Stomach (tissue), 9 donors: Measurements from ENCODE around the gene ASH1L. TPM values are rescaled to one million over a fixed set of nuclear protein-coding genes. Genes with fewer than 3 reads are reported as not detected.
A peak's percentile ranks its signal among the peaks of the same experiment; 100 is the strongest.
"Not testable (repeated sequence)": the region's sequence is repeated elsewhere in the genome, so short reads cannot be mapped to it uniquely, and the experiment has no call there.

Experiments
- DNase-seq, 2 donors: peaks; one replicate each; pipeline versions ENCODE4 v3.0.0 to v3.0.0-alpha.2; 2013 to 2019
- H3K27ac ChIP-seq, 5 donors: fragments of 200-600 bp in 4 of 5; sonication (generic) in 4 of 5; one replicate each; pipeline ENCODE4 v1.5.1; 2013 to 2019; ENCODE audit warnings: mild to moderate bottlenecking in 1 of 5, moderate library complexity in 1 of 5
- H3K27me3 ChIP-seq, 3 donors: fragments of 200-600 bp; sonication (generic); one replicate each; pipeline ENCODE4 v1.5.1; 2017 to 2019; ENCODE audit warnings: mixed run types in 1 of 3
- H3K36me3 ChIP-seq, 4 donors: fragments of 200-600 bp; sonication (generic); 1 replicate in 3 of 4; 2 replicates in 1 of 4; pipeline ENCODE4 v1.5.1; 2016 to 2019
- H3K4me1 ChIP-seq, 4 donors: fragments of 200-600 bp; sonication (generic); one replicate each; pipeline ENCODE4 v1.5.1; 2016 to 2019
- H3K4me3 ChIP-seq, 4 donors: fragments of 200-600 bp; sonication (generic) in 3 of 4; one replicate each; pipeline ENCODE4 v1.5.1; 2016 to 2019; ENCODE audit warnings: mild to moderate bottlenecking in 1 of 4
- H3K9me3 ChIP-seq, 4 donors: fragments of 200-600 bp; sonication (generic); one replicate each; pipeline ENCODE4 v1.5.1; 2016 to 2019
- CTCF ChIP-seq, 7 experiments: fragments of 450-650 bp in 4 of 7; fragments of 200-600 bp in 3 of 7; sonication (generic) in 3 of 7; IDR thresholded peaks; one replicate each; pipeline ENCODE4 v1.5.1; 2016 to 2019; ENCODE audit warnings: antibody characterized with exemption in 7 of 7, control low read depth in 2 of 7, mild to moderate bottlenecking in 1 of 7
- EP300 ChIP-seq: sonication (generic); formaldehyde crosslinking; IDR thresholded peaks from one replicate; pipeline ENCODE4 v1.6.1; 2017; ENCODE audit warnings: antibody characterized with exemption
- POLR2A ChIP-seq, 4 donors: fragments of 450-650 bp; IDR thresholded peaks; one replicate each; pipeline ENCODE4 v1.6.1; 2016; ENCODE audit warnings: antibody characterized with exemption in 4 of 4, control low read depth in 2 of 4, mild to moderate bottlenecking in 1 of 4, moderate library complexity in 1 of 4
- POLR2AphosphoS5 ChIP-seq, 3 donors: sonication (generic); formaldehyde crosslinking; IDR thresholded peaks; one replicate each; pipeline ENCODE4 v1.6.1; 2016; ENCODE audit warnings: antibody characterized with exemption in 3 of 3
- WGBS, 5 donors: extraction: QIAGEN DNeasy Blood & Tissue Kit in 3 of 5; methylation state at CpG; one replicate each; pipeline versions ENCODE4 v1.1.5 to v1.1.7; 2013 to 2018; 5-methylcytosine and 5-hydroxymethylcytosine counted together
- intact Hi-C: fragments of 100-400 bp; cut with DNase I; formaldehyde crosslinking; loops from one replicate; pipeline ENCODE4 v1.15.1; 2023; ENCODE audit warnings: low total_unique reads
- polyA plus RNA-seq, 3 donors: library from polyadenylated mRNA; stranded (reverse); fragments of 200-250 nt; gene quantifications; one replicate each; pipeline ENCODE4 v1.2.3, GENCODE V29; 2013
- total RNA-seq, 5 donors: library from RNA; depleted of rRNA; stranded (reverse); fragments of >200 nt; gene quantifications; one replicate each; pipeline versions ENCODE4 v1.1.0 to v1.2.3, GENCODE V29; 2014 to 2016
- donor health status: healthy with polysubstance abuse.
- donor health status: Bipolar disorder and iron deficiency.
- donor health status: healthy.

The ASH1L gene
- total and polyA plus RNA-seq, 8 donors, result 3.0 to 69.4 (median 34.3) TPM

GRCh38 chr1:155607708-155608107, 45.1 kb upstream of the ASH1L start:
- H3K36me3 ChIP-seq, result peaks cover 4 to 8% (median 7%) of the 10 kb centered on the region in 4 donors
- no peaks in the 10 kb centered on the region for H3K27me3 ChIP-seq
- no peak overlapping the region for H3K4me3 ChIP-seq
- TF ChIP-seq EP300 (no peak), POLR2A (IDR thresholded peaks at IDR 0.05) (no peak), POLR2AphosphoS5 (IDR thresholded peaks at IDR 0.05) (no peak), CTCF (IDR thresholded peaks at IDR 0.05) (no peak)
- peaks cover 0 to 7% (median 4%) of the 10 kb centered on the region in 4 donors for H3K4me1 ChIP-seq
- 77 to 86% (median 83%) methylated on average over 7 of the region's 7 CpGs for whole genome bisulfite sequencing, 5 donors
- no peaks in the 10 kb centered on the region for H3K9me3 ChIP-seq
- DNase-seq, result no peak
- intact Hi-C loops, result no loop called here
- H3K27ac ChIP-seq, result no peak overlapping the region

- intact Hi-C loops, result loop anchor here (10.0 kb wide), 1 partner anchor 345 kb away; the partner anchor contains the start of gene ENTREP3
- not testable (repeated sequence) for DNase-seq, H3K9me3 ChIP-seq, H3K36me3 ChIP-seq, H3K4me1 ChIP-seq, H3K4me3 ChIP-seq, H3K27ac ChIP-seq, H3K27me3 ChIP-seq
- 24 to 30% (median 29%) methylated on average over 11 to 12 of the region's 12 CpGs for WGBS, 5 donors
Measured at GRCh38 chr1:155599828-155600572, 37.4 kb upstream of the ASH1L start.

GRCh38 chr1:155598842-155599331, 36.3 kb upstream of the ASH1L start:
- H3K9me3 ChIP-seq, result no peaks in the 10 kb centered on the region
- no peaks in the 10 kb centered on the region for H3K36me3 ChIP-seq
- peaks cover 0 to 9% (median 3%) of the 10 kb centered on the region in 4 donors for H3K4me1 ChIP-seq
- 9 to 19% (median 18%) methylated on average over 12 of the region's 12 CpGs for WGBS, 5 donors
- H3K27me3 ChIP-seq, result no peaks in the 10 kb centered on the region
- H3K27ac ChIP-seq, result no peak overlapping the region
- intact Hi-C loops, result loop anchor here (10.0 kb wide), 1 partner anchor 344 kb away; the partner anchor contains the start of gene ENTREP3
- peak overlapping the region in 1 of 4 donors; percentile 1 for H3K4me3 ChIP-seq
- DNase-seq, result peak in 1 of 2 donors; percentile 36
- TF ChIP-seq POLR2AphosphoS5 (IDR thresholded peaks at IDR 0.05) (no peak), EP300 (no peak), CTCF (IDR thresholded peaks at IDR 0.05) (no peak), POLR2A (IDR thresholded peaks at IDR 0.05) (no peak)

- Histone ChIP-seq H3K9me3 (no peaks in the 10 kb centered on the region), H3K27me3 (no peaks in the 10 kb centered on the region), H3K4me3 (no peak overlapping the region), H3K4me1 (peaks cover 0 to 10% (median 4%) of the 10 kb centered on the region in 4 donors), H3K36me3 (no peaks in the 10 kb centered on the region), H3K27ac (no peak overlapping the region)
- TF ChIP-seq CTCF (IDR thresholded peaks at IDR 0.05), result no peak
- TF ChIP-seq POLR2A (IDR thresholded peaks at IDR 0.05), result no peak
- TF ChIP-seq EP300, result no peak
- no peak for TF ChIP-seq POLR2AphosphoS5 (IDR thresholded peaks at IDR 0.05)
- 96 to 100% (median 98%) methylated on average over 5 of the region's 5 CpGs for WGBS, 5 donors
- intact Hi-C loops, result loop anchor here (10.0 kb wide), 1 partner anchor 342 kb away; the partner anchor contains the start of gene ENTREP3
- no peak for DNase-seq
Measured at GRCh38 chr1:155596864-155597263, 34.3 kb upstream of the ASH1L start.

GRCh38 chr1:155595877-155596474, 33.4 kb upstream of the ASH1L start:
- not testable (repeated sequence) for H3K9me3 ChIP-seq, H3K4me3 ChIP-seq, H3K27ac ChIP-seq, H3K36me3 ChIP-seq, DNase-seq, H3K27me3 ChIP-seq
- 67 to 82% (median 76%) methylated on average over 3 of the region's 3 CpGs for WGBS, 5 donors
- H3K4me1 ChIP-seq, result peaks cover 0 to 10% (median 4%) of the 10 kb centered on the region in 4 donors
- intact Hi-C loops, result loop anchor here (10.0 kb wide), 1 partner anchor 341 kb away; the partner anchor contains the start of gene ENTREP3
